ENCODE data around the gene P2RX3.

DNA sequence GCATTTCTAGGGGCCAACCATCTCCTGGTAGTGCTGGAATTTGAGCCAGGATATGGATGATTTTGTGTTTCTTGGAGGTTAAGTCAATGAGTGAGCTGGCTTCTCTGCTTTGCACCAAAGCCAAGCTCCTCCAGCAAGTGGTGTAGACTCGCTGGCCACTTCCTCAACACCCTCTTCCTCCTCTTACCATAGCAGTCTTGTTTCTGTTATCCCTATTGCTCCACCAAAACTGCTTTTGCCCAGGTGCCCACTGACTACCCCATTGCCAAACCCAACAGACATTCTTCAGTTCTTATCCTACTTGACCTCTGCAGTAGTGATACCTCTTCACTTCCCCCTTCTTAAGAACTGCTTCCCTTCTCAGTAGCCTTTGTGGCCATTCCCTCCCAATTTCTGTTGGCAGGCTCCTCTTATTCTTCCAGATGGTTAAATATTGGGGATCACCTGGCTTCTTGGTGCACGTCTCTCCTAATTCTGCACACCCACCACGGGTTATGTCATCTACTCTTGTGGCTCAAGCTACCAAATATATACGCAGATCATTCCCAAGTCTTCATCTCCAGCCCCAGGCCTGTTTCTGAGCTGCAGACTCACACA is 59.3 kb downstream of the P2RX3 start:
- TF ChIP-seq, protein P1, sequence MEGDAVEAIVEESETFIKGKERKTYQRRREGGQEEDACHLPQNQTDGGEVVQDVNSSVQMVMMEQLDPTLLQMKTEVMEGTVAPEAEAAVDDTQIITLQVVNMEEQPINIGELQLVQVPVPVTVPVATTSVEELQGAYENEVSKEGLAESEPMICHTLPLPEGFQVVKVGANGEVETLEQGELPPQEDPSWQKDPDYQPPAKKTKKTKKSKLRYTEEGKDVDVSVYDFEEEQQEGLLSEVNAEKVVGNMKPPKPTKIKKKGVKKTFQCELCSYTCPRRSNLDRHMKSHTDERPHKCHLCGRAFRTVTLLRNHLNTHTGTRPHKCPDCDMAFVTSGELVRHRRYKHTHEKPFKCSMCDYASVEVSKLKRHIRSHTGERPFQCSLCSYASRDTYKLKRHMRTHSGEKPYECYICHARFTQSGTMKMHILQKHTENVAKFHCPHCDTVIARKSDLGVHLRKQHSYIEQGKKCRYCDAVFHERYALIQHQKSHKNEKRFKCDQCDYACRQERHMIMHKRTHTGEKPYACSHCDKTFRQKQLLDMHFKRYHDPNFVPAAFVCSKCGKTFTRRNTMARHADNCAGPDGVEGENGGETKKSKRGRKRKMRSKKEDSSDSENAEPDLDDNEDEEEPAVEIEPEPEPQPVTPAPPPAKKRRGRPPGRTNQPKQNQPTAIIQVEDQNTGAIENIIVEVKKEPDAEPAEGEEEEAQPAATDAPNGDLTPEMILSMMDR (IDR thresholded peaks at IDR 0.05; ENCODE audit: poor library complexity), result no peak
- TF ChIP-seq EZH2 (IDR thresholded peaks at IDR 0.05; ENCODE audit: borderline replicate concordance) (no peak), EZH2phosphoT487 (IDR thresholded peaks at IDR 0.05; ENCODE audit: low read depth, severe bottlenecking, unreplicated experiment) (no peak)
